Cerebellar nuclear complex (tissue), 1 donor: ENCODE measurements around the gene ANK2.
A peak's percentile ranks its signal among the peaks of the same experiment; 100 is the strongest.

Source experiments
- DNase-seq, 2 experiments: peaks; one replicate each; lab custom pipeline; 2025; lab: John Stamatoyannopoulos, UW

ANK2 gene

DNA sequence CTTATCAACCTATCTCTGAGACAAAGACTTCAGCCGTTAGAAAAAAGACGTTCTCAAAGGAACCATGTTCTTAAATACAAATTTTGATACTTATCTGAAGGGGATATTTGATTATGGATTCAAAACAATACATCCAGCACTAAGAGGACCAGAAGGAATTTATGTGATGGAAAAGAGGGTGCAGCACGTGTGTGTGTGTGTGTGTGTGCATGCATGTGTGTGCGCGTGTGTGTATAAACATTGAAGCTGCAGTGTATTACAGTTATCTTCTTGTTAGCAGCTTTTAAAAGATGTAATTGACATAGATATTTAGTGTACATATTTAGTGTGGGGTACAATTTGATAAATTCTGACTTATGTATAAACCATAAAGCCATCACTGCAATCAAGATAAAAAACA is 44.9 kb downstream of the ANK2 start:
- no peak for DNase-seq

DNA sequence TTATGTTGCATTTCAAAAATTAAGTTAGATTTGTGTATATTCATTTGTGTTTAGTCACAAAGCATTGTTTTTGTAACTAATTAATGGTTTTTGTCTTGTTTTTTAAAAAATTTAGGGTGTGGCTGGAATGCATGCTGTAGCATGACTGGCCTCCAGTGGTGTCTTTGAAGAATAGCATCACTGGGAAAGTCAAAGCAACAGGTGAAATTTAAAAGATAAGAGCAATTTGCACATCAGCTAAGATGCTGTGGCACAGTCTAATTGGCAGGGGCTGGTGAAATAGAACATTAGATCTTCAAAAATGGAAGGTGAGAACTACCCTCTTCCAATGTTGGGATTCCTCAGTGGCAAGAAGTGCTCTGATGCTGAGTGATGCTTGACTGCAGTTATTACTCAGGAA is 45.3 kb downstream of the ANK2 start:
- peak in 1 of 2 experiments; percentile 22 for DNase-seq

- DNase-seq: no peak
These were observed 52.2 kb downstream of the ANK2 start for GRCh38 chr4:113101669-113102068.

GRCh38 chr4:113103556-113103955 is 54.1 kb downstream of the ANK2 start:
- no peak for DNase-seq

DNA sequence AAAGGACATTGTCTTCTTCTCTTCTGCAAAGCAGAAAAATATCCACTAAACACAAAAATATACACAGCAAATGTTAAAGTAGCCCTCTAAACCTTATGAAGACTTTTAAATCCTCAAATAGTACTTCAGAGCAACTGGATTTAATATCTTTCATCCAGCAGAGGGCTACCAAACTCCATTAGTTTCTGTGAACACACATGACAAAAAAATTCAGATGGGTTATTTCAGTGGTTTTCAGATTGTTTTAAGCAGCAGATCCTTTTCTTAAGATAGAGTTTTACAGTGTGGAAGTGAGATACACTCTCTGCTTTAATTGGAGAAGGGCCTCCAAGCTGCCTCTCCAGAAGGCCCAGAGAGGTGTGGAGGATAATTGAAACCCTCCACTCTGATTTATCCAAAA is 56.7 kb downstream of the ANK2 start:
- DNase-seq: no peak

DNA sequence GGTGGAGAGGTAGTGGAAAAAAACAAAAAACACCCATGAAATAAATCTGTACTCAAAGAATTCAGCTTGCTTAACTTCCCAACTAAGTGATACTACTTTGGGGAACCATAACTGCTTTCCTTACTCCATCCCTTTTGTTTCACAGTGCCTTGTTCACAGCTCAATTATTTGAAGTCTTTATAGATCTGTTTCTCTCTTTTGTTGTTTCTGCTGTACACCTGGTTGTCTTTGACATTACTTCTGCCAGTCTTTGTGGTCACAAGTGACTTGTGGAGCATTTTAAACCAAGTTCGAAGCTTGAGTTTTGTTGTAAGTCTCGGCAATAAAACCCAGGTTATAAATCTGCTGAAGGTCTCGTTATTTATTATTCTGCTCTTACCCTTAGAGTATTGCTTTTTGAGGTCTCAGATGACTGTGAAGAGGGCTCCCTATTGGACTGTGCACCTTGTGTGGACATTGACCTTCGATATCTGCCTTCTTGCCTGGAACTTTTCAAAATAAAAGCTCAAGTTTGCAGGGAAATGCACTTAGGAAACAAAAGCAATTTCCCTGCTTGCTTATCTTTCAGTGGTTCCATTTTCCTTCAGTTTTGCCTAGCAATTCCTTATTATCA is 59.8 kb downstream of the ANK2 start:
- no peak for DNase-seq

DNA sequence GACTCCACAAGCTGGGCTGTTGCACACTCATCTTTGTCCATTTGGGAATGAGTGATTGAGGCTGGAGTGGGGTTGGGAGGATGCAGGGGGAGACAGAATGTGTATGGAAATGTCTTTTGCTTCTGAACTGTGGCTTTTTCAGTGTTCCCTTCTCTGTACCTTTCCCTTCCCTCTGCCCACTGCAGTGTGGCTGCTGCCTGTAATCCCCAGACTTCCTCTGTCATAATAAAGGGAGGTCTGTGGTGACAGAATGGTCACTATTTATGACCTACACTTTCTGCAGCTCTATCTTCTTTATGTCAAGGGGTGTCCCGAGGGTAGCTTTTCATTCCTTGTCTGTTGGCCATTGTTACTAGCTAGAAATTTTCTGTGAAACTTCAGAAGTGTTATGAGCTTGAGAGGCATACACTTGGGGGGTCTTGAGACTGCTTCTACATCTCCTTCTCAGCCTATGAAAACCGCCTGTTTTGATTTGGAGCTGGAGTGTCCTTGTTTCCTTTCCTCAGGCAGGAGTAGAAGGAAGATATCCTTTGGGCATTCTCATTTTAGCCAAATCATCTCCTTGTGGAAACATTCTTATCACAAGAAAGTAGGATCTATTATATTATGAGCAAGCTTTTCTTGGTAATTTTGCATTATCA is 63.0 kb downstream of the ANK2 start:
- no peak for DNase-seq

GRCh38 chr4:113113151-113113550 is 63.7 kb downstream of the ANK2 start:
- no peak for DNase-seq

DNA sequence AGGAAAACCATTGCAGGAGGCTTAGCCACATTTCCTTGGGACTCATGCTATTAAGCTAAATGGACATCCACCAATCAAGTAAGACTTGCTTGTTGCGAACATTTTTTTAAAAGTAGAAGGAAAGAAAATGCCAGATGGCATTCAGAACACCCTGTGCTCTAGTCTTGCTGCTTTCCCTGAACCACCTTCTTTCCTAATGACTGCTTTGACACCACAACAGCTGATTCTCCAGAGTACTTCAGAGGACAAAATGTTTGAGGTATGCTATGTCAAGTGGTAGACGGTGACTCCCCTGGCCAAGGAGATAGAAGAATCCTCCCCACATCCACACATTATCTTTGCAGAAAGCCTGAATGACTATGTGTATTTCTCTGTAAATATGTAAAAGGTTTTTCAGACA is 65.4 kb downstream of the ANK2 start:
- no peak for DNase-seq

- peak; percentile 27 to 79 for DNase-seq
These were observed 67.2 kb downstream of the ANK2 start for GRCh38 chr4:113116414-113117357.

GRCh38 chr4:113117358-113117702 is 67.9 kb downstream of the ANK2 start:
- no peak for DNase-seq

GRCh38 chr4:113122066-113122465 is 72.6 kb downstream of the ANK2 start:
- no peak for DNase-seq

- no peak for DNase-seq
These were observed 76.0 kb downstream of the ANK2 start for GRCh38 chr4:113125418-113125817.

DNA sequence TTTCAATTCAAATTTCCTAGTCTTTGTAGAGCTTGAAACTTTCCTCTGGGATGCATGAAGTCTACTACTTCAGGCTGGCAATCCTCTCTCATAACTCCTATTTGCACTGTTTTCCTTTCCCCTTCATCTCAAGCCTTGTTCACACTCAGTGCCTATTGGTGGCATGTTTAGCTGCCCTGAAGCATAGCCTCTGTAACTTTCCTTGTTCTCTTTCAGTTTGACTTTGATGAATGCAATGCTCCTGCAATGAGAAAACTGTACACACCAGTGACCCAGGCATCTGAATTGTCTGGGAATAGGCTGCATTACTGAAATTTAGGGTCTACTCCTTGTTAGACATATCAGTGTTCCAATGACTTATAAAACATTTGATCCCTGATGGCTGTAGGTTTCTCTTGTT is 81.7 kb downstream of the ANK2 start:
- DNase-seq: no peak

DNA sequence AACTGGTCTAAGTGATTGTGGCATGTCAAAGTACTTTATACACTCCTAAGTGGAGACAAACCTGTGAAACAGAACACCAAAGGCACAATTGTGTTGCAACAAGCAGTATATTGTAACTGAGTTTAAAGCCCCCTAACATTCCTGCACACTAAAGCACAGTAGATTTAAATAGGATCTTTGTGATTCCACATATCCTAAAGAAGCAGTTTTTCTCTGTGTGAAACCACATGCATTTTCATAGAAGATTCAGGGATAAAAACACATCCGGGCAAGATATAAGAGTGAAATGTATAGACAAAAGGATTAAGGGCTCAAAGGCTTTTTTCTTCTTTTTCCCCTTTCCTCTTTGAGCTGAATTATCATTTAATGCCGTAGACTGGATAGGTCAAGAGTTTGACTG is 82.2 kb downstream of the ANK2 start:
- DNase-seq: no peak

DNA sequence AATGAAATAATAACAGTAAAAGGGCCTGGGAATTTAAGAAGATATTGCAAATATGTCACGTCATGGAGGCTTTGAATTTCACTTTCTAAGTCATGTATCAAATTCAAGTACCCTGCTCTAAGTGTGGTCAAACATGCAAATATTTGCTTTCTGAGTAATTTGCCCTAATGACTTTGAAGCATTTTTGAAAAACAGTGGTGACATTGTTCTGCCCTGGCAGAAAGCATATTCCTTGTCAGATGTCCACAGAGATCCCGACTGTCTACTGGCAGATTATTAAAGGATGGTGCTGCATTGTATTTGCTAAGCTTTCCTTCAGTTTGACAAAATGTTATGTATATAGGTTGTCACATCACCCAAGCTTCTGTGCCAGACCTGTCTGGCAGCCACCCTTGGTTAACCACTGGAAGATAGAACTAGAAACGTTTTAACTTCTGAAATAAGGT is 92.5 kb downstream of the ANK2 start:
- no peak for DNase-seq

DNA sequence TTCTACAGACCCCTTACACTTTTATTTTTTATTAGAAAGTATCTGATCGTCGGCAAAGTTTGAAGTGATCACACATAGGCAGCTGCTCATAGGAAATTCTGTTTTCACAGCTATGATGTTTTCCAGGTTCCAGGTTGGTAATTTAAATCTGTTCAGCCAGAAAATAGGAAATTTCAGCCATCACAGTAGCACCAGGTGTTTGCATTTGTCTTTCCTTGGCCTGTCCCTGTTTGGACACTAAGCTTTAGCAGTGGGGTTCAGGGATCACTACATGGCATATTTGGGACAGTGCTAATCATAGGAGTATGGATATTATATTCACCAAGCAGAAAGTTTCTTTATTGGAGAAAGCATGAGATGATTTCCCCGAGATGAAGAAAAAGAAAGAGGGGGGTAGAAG is 92.9 kb downstream of the ANK2 start:
- DNase-seq: no peak

DNA sequence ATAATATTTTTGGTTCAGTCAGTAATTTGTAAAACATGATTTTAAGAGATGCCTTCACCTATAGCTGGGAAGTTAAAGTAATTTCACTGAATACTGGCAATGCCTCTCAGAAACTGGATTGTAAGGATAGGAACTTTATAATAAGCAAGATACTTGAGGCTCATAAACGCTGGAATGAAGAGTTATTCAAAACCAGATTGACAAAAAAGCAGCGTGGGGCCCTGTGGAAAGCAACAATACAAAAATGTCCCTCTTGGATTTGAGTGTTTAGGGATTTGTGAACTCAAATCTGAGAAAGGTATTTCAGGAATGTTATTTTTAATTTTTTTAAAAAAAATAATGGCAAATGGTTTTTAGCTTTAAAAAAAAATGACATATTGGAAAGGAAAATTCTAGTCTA is 94.6 kb downstream of the ANK2 start:
- no peak for DNase-seq

GRCh38 chr4:113145147-113145518 is 95.7 kb downstream of the ANK2 start:
- DNase-seq: no peak

- peak in 1 of 2 experiments; percentile 29 for DNase-seq
These were observed 96.3 kb downstream of the ANK2 start for GRCh38 chr4:113145519-113146291.

GRCh38 chr4:113146876-113147358 is 97.5 kb downstream of the ANK2 start:
- DNase-seq: no peak

DNA sequence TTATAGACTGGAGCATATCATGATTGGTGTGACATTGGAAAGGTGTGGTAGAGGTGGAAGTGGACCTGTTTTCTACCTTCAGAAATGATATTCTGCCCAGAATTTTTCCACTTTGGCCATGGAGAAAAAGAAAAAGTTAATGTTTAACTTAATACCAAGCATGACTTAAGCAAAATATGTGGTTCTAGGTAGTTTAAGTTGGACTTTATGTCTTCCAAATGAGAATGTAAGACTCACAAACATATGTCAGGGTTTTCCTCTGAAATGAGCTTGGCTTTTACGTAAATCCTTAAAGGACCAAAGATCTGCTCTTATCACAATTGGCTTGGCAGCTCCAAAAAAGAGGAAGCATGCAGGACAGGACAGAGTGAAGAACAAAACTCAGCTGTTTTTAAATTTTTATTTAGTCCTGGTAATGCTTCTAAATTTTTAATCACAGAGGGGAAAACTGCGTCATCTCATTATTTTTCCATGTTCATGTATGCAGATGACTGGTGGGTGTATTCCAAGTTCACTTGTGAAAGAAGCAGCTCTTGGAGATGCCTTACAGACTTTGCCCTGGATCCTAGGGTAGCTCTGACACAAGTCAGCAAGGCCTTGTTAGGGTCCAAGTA is 98.2 kb downstream of the ANK2 start:
- DNase-seq: no peak
